K562 (cell line): ENCODE results near the gene SCN4B.

Source experiments
- GABPA ChIP-seq: fragments of 200-800 bp; sonication (Bioruptor generic); conservative IDR thresholded peaks from 2 replicates; pipeline ENCODE4 v1.6.1; 2016; ENCODE audit warnings: low read depth, missing genetic modification characterization, missing compliant biosample characterization
- MXI1 ChIP-seq: IDR thresholded peaks from 2 replicates; pipeline ENCODE4 v1.6.1; 2011; ENCODE audit warnings: low read depth, mild to moderate bottlenecking, improper control_type of control experiment, low read length
- NFIC ChIP-seq: fragments of 450-650 bp; IDR thresholded peaks from 2 replicates; pipeline ENCODE4 v1.6.1; 2017; ENCODE audit warnings: mild to moderate bottlenecking, inconsistent platforms
- POLR2AphosphoS5 ChIP-seq: IDR thresholded peaks from 2 replicates; pipeline ENCODE4 v1.6.1; 2011; ENCODE audit warnings: mild to moderate bottlenecking, low read depth, low read length, moderate library complexity; ENCODE audit not compliant: control insufficient read depth, insufficient read depth
- ZFX ChIP-seq: sonication (generic); formaldehyde crosslinking; IDR thresholded peaks from 2 replicates; pipeline ENCODE4 v1.8.0; 2022; ENCODE audit warnings: mild to moderate bottlenecking, missing genetic modification reagents, moderate library complexity
- ZNF274 ChIP-seq: IDR thresholded peaks from 2 replicates; pipeline ENCODE4 v1.6.1; 2011; ENCODE audit warnings: low read depth, mild to moderate bottlenecking, low read length, moderate library complexity, borderline replicate concordance
- TF ChIP-seq, protein P1 (sequence below), 2 experiments: fragments of 450-650 bp in 1 of 2; sonication (generic) in 1 of 2; formaldehyde crosslinking in 1 of 2; IDR thresholded peaks in 1 of 2; conservative IDR thresholded peaks in 1 of 2; 2 replicates each; pipeline versions ENCODE4 v1.6.1 to v1.8.1; 2016 to 2023; ENCODE audit warnings: mild to moderate bottlenecking in 2 of 2, moderate library complexity in 2 of 2, inconsistent platforms in 1 of 2, missing genetic modification reagents in 1 of 2
- TF ChIP-seq, protein P2 (sequence below), 3 experiments: IDR thresholded peaks in 2 of 3; conservative IDR thresholded peaks in 1 of 3; 2 replicates each; pipeline ENCODE4 v1.5.1; 2011 to 2012; ENCODE audit warnings: low read length in 3 of 3, mild to moderate bottlenecking in 3 of 3, control low read depth in 2 of 3, improper control_type of control experiment in 1 of 3, inconsistent platforms in 1 of 3, low read depth in 1 of 3, mixed read lengths in 1 of 3, moderate library complexity in 1 of 3; ENCODE audit not compliant: insufficient read depth in 2 of 3
- TF ChIP-seq, protein P3 (sequence below): fragments of 450-650 bp; formaldehyde crosslinking; IDR thresholded peaks from 2 replicates; pipeline ENCODE4 v1.4.0; 2022; ENCODE audit warnings: mild to moderate bottlenecking, moderate library complexity
- TF ChIP-seq, protein P4 (sequence below): sonication (generic); formaldehyde crosslinking; IDR thresholded peaks from 2 replicates; pipeline ENCODE4 v1.5.0; 2020; ENCODE audit warnings: missing genetic modification reagents
- TF ChIP-seq, protein P5 (sequence below): fragments of 450-650 bp; conservative IDR thresholded peaks from 2 replicates; pipeline ENCODE4 v1.6.1; 2016; ENCODE audit warnings: missing genetic modification characterization, low read depth, mild to moderate bottlenecking, control low read depth, missing compliant biosample characterization
- TF ChIP-seq, protein P6 (sequence below): fragments of 150-350 bp; conservative IDR thresholded peaks from 2 replicates; pipeline ENCODE4 v1.6.1; 2014; ENCODE audit warnings: low read length
- TF ChIP-seq, protein P7 (sequence below): fragments of 450-650 bp; formaldehyde crosslinking; IDR thresholded peaks from 2 replicates; pipeline ENCODE4 v1.4.0; 2022; ENCODE audit warnings: missing genetic modification characterization

DNA sequence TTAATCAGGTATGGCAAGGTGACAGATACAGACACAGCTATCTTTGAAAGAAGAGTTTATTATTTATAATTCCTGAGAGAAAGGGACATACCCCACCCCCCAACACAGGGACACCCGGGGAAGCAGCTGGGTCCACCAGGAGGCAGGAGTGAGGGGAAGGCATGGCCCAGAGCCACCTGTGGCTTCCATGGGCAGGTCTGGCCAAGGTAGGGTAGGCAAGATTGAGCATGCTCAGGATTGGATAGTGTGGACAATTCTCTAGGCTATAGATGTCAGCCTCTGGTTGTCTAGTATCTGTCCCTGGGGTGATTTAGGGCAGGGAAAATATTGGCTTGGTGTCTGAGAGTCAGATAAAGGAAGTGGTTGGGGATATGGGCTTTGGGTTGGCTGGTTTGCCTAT, 38.4 kb downstream of the SCN4B start:
- TF ChIP-seq, protein P1, sequence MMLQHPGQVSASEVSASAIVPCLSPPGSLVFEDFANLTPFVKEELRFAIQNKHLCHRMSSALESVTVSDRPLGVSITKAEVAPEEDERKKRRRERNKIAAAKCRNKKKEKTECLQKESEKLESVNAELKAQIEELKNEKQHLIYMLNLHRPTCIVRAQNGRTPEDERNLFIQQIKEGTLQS (IDR thresholded peaks at IDR 0.05) = no peak
- TF ChIP-seq, protein P1 (CRISPR knock-in tag; conservative IDR thresholded peaks at IDR 0.05) = no peak
- TF ChIP-seq, protein P2, sequence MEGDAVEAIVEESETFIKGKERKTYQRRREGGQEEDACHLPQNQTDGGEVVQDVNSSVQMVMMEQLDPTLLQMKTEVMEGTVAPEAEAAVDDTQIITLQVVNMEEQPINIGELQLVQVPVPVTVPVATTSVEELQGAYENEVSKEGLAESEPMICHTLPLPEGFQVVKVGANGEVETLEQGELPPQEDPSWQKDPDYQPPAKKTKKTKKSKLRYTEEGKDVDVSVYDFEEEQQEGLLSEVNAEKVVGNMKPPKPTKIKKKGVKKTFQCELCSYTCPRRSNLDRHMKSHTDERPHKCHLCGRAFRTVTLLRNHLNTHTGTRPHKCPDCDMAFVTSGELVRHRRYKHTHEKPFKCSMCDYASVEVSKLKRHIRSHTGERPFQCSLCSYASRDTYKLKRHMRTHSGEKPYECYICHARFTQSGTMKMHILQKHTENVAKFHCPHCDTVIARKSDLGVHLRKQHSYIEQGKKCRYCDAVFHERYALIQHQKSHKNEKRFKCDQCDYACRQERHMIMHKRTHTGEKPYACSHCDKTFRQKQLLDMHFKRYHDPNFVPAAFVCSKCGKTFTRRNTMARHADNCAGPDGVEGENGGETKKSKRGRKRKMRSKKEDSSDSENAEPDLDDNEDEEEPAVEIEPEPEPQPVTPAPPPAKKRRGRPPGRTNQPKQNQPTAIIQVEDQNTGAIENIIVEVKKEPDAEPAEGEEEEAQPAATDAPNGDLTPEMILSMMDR (IDR thresholded peaks at IDR 0.05 in 2 of 3, conservative IDR thresholded peaks at IDR 0.05 in 1 of 3; ENCODE audit: insufficient read depth in 2 of 3, low read depth in 1 of 3, low read length in 3 of 3) = peak in 1 of 3 experiments; percentile 15; a peak in 1 of 6 replicates
- TF ChIP-seq, protein P3, sequence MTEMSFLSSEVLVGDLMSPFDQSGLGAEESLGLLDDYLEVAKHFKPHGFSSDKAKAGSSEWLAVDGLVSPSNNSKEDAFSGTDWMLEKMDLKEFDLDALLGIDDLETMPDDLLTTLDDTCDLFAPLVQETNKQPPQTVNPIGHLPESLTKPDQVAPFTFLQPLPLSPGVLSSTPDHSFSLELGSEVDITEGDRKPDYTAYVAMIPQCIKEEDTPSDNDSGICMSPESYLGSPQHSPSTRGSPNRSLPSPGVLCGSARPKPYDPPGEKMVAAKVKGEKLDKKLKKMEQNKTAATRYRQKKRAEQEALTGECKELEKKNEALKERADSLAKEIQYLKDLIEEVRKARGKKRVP = no peak
- TF ChIP-seq MXI1 = no peak
- no peak for TF ChIP-seq ZNF274
- TF ChIP-seq NFIC = no peak
- TF ChIP-seq, protein P4, sequence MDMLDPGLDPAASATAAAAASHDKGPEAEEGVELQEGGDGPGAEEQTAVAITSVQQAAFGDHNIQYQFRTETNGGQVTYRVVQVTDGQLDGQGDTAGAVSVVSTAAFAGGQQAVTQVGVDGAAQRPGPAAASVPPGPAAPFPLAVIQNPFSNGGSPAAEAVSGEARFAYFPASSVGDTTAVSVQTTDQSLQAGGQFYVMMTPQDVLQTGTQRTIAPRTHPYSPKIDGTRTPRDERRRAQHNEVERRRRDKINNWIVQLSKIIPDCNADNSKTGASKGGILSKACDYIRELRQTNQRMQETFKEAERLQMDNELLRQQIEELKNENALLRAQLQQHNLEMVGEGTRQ (CRISPR knock-in tag) = no peak
- no peak for TF ChIP-seq ZFX
- TF ChIP-seq POLR2AphosphoS5 = no peak
- TF ChIP-seq, protein P5, sequence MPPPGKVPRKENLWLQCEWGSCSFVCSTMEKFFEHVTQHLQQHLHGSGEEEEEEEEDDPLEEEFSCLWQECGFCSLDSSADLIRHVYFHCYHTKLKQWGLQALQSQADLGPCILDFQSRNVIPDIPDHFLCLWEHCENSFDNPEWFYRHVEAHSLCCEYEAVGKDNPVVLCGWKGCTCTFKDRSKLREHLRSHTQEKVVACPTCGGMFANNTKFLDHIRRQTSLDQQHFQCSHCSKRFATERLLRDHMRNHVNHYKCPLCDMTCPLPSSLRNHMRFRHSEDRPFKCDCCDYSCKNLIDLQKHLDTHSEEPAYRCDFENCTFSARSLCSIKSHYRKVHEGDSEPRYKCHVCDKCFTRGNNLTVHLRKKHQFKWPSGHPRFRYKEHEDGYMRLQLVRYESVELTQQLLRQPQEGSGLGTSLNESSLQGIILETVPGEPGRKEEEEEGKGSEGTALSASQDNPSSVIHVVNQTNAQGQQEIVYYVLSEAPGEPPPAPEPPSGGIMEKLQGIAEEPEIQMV (tag) = no peak
- TF ChIP-seq, protein P6, sequence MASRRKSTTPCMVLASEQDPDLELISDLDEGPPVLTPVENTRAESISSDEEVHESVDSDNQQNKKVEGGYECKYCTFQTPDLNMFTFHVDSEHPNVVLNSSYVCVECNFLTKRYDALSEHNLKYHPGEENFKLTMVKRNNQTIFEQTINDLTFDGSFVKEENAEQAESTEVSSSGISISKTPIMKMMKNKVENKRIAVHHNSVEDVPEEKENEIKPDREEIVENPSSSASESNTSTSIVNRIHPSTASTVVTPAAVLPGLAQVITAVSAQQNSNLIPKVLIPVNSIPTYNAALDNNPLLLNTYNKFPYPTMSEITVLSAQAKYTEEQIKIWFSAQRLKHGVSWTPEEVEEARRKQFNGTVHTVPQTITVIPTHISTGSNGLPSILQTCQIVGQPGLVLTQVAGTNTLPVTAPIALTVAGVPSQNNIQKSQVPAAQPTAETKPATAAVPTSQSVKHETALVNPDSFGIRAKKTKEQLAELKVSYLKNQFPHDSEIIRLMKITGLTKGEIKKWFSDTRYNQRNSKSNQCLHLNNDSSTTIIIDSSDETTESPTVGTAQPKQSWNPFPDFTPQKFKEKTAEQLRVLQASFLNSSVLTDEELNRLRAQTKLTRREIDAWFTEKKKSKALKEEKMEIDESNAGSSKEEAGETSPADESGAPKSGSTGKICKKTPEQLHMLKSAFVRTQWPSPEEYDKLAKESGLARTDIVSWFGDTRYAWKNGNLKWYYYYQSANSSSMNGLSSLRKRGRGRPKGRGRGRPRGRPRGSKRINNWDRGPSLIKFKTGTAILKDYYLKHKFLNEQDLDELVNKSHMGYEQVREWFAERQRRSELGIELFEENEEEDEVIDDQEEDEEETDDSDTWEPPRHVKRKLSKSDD = no peak
- TF ChIP-seq, protein P7, sequence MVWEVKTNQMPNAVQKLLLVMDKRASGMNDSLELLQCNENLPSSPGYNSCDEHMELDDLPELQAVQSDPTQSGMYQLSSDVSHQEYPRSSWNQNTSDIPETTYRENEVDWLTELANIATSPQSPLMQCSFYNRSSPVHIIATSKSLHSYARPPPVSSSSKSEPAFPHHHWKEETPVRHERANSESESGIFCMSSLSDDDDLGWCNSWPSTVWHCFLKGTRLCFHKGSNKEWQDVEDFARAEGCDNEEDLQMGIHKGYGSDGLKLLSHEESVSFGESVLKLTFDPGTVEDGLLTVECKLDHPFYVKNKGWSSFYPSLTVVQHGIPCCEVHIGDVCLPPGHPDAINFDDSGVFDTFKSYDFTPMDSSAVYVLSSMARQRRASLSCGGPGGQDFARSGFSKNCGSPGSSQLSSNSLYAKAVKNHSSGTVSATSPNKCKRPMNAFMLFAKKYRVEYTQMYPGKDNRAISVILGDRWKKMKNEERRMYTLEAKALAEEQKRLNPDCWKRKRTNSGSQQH = no peak
- no peak for TF ChIP-seq GABPA (tag)
